Colonic mucosa (tissue), 4 donors: ENCODE data around the gene ZNF750. TPM values are rescaled to one million over a fixed set of nuclear protein-coding genes. Genes with fewer than 3 reads are reported as not detected.
A peak's percentile ranks its signal among the peaks of the same experiment; 100 is the strongest.

Source experiments
- DNase-seq: peaks from one replicate; pipeline ENCODE4 v3.0.0-alpha.2; 2020
- H3K27ac ChIP-seq: fragments of 200-600 bp; one replicate; pipeline ENCODE4 v1.8.0; 2021
- H3K27me3 ChIP-seq: fragments of 200-600 bp; one replicate; pipeline ENCODE4 v1.8.0; 2021
- H3K36me3 ChIP-seq: fragments of 200-600 bp; one replicate; pipeline ENCODE4 v1.8.0; 2021
- H3K4me1 ChIP-seq: fragments of 200-600 bp; one replicate; pipeline ENCODE4 v1.8.0; 2021; ENCODE audit warnings: mild to moderate bottlenecking
- H3K4me3 ChIP-seq: fragments of 200-600 bp; one replicate; pipeline ENCODE4 v1.8.0; 2021
- H3K9ac ChIP-seq, 2 donors: one replicate each; pipeline ENCODE4 v1.7.0; 2013; ENCODE audit warnings: control low read depth in 2 of 2, low read depth in 2 of 2, low read length in 2 of 2
- H3K9me3 ChIP-seq: fragments of 200-600 bp; one replicate; pipeline ENCODE4 v1.8.0; 2021
- intact Hi-C: fragments of 100-400 bp; cut with DNase I; formaldehyde crosslinking; loops from one replicate; pipeline ENCODE4 v1.14.1; 2022
- total RNA-seq, 2 donors: library from RNA; stranded (reverse); fragmentation: NEBNext Ultra II Directional in 1 of 2; extraction: Animal tissue kit (Norgen Biotek cat#: 25700) in 1 of 2; gene quantifications; one replicate each; pipeline ENCODE4 v1.2.1, GENCODE V29; 2021
- TF ChIP-seq, protein P1 (sequence below): fragments of 200-600 bp; IDR thresholded peaks from one replicate; pipeline ENCODE4 v1.8.0; 2022; ENCODE audit warnings: antibody characterized with exemption, mild to moderate bottlenecking
- donor health status: healthy.
- donor health status: DM: no; HTN: no; CAD: no.
- donor health status: DM: no; HTN: no; CAD: no.

ZNF750 gene
- total RNA-seq, 2 donors from 2014 or later = not detected

DNA sequence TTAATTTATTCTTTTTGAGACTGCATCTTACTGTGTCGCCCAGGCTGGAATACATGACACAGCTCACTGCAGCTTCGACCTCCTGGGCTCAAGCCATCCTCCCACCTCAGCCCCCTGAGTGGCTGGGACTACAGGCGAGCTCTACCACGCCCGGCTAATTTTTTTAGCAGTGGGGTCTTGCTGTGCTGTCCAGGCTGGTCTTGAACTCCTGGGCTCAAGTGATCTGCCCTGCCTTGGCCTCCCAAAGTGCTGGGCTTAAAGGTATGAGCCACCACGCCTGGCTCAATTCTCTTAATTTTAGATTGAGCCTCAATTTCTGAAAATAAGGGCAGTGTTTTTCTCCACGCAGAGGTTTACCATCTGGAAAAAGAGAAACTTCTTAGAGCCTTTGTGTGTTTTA, 41.1 kb downstream of the ZNF750 start:
- TF ChIP-seq, protein P1, sequence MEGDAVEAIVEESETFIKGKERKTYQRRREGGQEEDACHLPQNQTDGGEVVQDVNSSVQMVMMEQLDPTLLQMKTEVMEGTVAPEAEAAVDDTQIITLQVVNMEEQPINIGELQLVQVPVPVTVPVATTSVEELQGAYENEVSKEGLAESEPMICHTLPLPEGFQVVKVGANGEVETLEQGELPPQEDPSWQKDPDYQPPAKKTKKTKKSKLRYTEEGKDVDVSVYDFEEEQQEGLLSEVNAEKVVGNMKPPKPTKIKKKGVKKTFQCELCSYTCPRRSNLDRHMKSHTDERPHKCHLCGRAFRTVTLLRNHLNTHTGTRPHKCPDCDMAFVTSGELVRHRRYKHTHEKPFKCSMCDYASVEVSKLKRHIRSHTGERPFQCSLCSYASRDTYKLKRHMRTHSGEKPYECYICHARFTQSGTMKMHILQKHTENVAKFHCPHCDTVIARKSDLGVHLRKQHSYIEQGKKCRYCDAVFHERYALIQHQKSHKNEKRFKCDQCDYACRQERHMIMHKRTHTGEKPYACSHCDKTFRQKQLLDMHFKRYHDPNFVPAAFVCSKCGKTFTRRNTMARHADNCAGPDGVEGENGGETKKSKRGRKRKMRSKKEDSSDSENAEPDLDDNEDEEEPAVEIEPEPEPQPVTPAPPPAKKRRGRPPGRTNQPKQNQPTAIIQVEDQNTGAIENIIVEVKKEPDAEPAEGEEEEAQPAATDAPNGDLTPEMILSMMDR = no peak
- no peak overlapping the region for H3K4me3 ChIP-seq
- H3K27me3 ChIP-seq = no peaks in the 10 kb centered on the region
- H3K36me3 ChIP-seq = no peaks in the 10 kb centered on the region
- intact Hi-C loops = no loop called here
- no peak overlapping the region for H3K9ac ChIP-seq
- H3K9me3 ChIP-seq = no peaks in the 10 kb centered on the region
- peaks cover 8% of the 10 kb centered on the region for H3K4me1 ChIP-seq
- H3K27ac ChIP-seq = no peak overlapping the region
- DNase-seq = no peak

DNA sequence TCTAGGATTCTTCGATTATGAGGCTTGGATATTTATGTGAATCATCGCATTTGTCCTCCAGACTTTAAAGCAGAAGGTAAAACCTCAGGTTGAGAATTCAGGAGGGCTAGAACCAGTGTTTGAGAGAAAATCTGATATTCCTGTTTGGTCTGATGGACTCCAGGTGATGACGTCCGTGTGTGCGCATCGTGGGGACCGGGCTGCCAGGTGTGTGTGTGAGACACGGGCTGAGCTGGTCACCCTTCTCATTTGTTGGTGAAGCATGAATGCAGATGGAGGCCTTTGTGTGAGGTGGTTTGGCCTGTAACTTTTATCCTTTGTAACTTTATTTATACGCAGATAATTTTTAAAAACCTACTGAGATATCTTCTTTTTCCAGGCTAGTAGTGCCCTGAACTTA, 42.8 kb downstream of the ZNF750 start:
- no peak for DNase-seq
- Histone ChIP-seq H3K9me3 (no peaks in the 10 kb centered on the region), H3K4me1 (peaks cover 8% of the 10 kb centered on the region), H3K9ac (no peak overlapping the region), H3K36me3 (no peaks in the 10 kb centered on the region), H3K4me3 (no peak overlapping the region), H3K27ac (no peak overlapping the region), H3K27me3 (no peaks in the 10 kb centered on the region)
- intact Hi-C loops = no loop called here
- TF ChIP-seq, protein P1 = no peak

DNA sequence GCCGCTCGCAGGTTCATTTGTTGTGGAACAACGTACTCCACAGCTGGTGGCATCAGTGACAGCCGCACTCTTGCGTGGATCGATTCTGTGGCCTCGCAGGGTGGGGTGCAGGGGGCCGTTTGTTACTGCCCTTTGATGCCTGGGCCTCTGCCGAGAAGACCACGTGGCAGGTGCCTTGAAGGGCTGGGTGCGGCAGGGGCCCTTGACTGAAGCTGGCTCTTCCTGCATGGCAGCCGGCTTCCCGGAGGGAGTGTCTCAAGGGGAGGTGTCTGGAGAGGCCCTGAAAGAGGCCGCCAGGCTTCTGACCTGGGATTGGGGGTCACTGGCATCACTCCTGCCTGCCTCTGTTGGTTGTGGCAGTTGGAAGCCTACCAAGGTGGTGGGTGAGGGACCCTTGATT, 44.2 kb downstream of the ZNF750 start:
- Histone ChIP-seq H3K4me1 (peaks cover 8% of the 10 kb centered on the region), H3K27ac (no peak overlapping the region), H3K4me3 (no peak overlapping the region), H3K9me3 (no peaks in the 10 kb centered on the region), H3K27me3 (no peaks in the 10 kb centered on the region), H3K36me3 (no peaks in the 10 kb centered on the region), H3K9ac (peak overlapping the region in 1 of 2 donors; percentile 4)
- TF ChIP-seq, protein P1 = no peak
- intact Hi-C loops = no loop called here
- DNase-seq = peak; percentile 63

DNA sequence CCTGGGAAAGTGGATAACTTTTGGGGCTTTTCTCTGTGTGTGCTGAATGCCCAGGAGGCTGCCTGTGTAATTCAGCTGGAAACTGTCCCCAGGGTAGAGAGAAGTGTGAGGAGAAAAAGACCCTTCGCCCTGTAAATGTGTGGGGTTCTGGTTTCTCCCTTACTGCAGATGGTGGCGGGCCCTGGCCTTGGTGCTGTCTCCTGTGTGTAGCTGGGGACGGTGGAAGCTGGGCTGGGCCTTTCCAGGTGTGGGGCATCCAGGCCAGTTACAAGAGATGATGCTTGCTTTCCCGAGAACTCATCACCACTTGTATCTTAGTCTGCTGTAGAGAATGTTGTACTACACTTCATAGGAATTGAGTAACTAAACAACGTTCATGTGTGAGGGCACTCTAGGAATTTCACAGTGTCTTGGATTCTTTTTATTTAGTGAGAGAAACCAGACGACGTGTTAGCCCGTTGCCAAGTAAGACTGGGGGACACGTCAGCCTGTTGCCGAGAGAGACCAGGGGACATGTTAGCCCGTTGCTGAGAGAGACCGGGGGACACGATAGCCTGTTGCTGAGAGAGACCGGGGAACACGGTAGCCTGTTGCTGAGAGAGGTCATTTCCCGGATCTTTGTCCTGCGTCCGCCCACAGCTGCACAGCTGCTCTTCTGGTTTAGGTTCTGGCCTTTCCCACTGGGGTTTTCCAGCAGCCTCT, 44.9 kb downstream of the ZNF750 start:
- DNase-seq = no peak
- H3K4me1 ChIP-seq = peaks cover 8% of the 10 kb centered on the region

DNA sequence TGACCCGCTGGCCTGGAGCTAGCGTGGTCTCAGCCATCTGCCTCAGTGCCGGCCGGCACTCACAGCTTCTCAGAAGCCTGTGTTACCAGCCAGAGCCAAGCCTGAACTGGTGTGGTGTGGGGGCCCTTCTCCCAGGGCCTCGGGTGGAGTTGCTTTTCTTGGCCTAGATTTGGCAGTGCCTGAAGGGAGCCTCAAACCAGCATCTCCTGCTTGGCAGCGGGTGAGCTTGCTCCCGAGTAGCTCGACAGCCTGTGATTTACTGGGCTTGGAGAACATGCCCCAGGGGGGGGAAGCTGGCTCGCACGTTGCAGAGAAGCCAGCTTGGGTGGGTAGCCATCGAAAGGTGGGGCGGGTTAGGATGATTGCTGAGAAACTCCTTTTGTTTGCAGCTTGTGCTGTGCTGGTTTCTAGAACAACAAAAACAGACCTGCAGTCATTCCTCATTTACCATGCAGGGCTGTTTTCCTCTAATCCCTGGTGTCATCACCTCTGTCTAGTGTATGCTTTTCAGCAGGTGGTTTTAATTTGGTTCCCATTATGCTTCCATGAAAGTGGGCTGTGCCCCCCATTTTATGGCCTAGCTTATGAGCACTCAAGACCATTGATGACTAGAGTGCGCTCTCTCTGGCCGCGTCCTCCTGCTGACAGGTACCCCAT, 45.7 kb downstream of the ZNF750 start:
- H3K9ac ChIP-seq = no peak overlapping the region
- peaks cover 8% of the 10 kb centered on the region for H3K4me1 ChIP-seq
- intact Hi-C loops = no loop called here

More for the DNA sequence above, 44.9 kb downstream of the ZNF750 start:
- H3K27me3 ChIP-seq = no peaks in the 10 kb centered on the region
- TF ChIP-seq, protein P1 = no peak
- H3K27ac ChIP-seq = peak overlapping the region; percentile 18
- H3K36me3 ChIP-seq = no peaks in the 10 kb centered on the region
- H3K9ac ChIP-seq = no peak overlapping the region
- H3K9me3 ChIP-seq = no peaks in the 10 kb centered on the region
- H3K4me3 ChIP-seq = no peak overlapping the region
- intact Hi-C loops = no loop called here

More for the DNA sequence above, 45.7 kb downstream of the ZNF750 start:
- Histone ChIP-seq H3K27me3 (no peaks in the 10 kb centered on the region), H3K4me3 (no peak overlapping the region), H3K36me3 (no peaks in the 10 kb centered on the region), H3K9me3 (no peaks in the 10 kb centered on the region), H3K27ac (peak overlapping the region; percentile 18)
- TF ChIP-seq, protein P1 = no peak
- no peak for DNase-seq
